Cardiac fibroblast (primary cell): ENCODE data around the gene SCYL3.

Experiments used
- DNase-seq, 2 donors: peaks; one replicate each; pipeline versions ENCODE4 v3.0.0 to v3.0.0-alpha.2; 2010; ENCODE audit warnings: low read depth in 2 of 2
- H3K4me3 ChIP-seq, 2 donors: replicated peaks in 1 of 2; 1 replicate in 1 of 2; 2 replicates in 1 of 2; pipeline ENCODE4 v1.5.1; 2011; ENCODE audit warnings: low read depth in 2 of 2, low read length in 2 of 2, mild to moderate bottlenecking in 2 of 2, moderate library complexity in 1 of 2
- TF ChIP-seq, protein P1 (sequence below): IDR thresholded peaks from one replicate; pipeline ENCODE4 v1.5.1; 2011; ENCODE audit warnings: low read depth, mild to moderate bottlenecking, low read length, inconsistent platforms

Gene SCYL3

DNA sequence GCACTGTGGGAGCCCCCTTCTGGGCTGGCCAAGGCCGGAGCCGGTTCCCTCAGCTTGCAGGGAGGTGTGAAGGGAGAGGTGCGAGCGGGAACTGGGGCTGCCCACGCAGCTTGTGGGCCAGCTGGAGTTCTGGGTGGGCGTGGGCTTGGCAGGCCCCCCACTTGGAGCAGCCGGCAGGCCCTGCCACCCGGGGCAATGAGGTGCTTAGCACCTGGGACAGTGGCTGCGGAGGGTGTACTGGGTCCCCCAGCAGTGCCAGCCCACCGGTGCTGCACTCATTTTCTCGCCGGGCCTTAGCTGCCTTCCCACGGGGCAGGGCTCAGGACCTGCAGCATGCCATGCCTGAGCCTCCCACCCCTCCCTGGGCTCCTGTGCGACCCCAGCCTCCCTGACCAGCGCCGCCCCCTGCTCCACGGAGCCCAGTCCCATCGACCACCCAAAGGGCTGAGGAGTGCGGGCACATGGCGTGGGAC is 11.6 kb downstream of the SCYL3 start:
- H3K4me3 ChIP-seq = no peak overlapping the region
- TF ChIP-seq, protein P1, sequence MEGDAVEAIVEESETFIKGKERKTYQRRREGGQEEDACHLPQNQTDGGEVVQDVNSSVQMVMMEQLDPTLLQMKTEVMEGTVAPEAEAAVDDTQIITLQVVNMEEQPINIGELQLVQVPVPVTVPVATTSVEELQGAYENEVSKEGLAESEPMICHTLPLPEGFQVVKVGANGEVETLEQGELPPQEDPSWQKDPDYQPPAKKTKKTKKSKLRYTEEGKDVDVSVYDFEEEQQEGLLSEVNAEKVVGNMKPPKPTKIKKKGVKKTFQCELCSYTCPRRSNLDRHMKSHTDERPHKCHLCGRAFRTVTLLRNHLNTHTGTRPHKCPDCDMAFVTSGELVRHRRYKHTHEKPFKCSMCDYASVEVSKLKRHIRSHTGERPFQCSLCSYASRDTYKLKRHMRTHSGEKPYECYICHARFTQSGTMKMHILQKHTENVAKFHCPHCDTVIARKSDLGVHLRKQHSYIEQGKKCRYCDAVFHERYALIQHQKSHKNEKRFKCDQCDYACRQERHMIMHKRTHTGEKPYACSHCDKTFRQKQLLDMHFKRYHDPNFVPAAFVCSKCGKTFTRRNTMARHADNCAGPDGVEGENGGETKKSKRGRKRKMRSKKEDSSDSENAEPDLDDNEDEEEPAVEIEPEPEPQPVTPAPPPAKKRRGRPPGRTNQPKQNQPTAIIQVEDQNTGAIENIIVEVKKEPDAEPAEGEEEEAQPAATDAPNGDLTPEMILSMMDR = no peak
- no peak for DNase-seq

DNA sequence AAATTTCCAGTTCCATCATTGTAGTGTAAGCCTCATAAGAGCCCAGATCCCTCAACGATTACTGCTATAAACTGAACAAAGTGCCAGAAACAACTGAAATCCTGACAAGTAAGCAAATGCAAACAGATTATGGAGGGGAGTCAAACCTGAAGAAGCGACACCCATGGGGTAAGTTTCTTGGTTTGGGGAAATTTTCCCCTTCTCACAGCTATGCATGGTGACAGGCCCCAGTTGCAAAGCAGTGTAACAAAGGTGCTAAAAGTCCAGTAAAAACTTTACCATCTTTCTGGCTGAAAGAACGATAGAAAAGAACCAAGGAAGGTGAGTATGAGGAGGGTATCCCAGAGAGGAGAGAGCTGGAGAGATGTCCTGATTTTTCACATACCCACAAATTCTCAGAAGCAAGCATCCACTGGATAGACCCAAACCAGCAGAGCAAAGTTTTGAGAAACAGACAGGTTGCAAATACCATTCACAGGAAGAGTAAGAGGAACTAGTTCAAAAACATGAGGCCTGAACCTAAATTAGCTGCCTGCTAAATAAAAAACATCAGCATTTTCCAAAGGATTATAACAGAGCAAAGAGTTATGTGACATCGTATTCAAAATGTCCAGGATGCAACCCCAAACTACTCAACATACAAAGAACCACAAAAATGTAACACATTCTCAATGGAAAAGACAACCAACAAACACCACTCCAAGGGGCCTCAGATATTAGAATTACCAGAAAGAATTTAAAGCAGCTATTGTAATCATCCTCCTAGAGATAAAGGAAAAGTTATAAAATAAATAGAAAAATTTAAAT is 14.5 kb downstream of the SCYL3 start:
- DNase-seq = no peak

DNA sequence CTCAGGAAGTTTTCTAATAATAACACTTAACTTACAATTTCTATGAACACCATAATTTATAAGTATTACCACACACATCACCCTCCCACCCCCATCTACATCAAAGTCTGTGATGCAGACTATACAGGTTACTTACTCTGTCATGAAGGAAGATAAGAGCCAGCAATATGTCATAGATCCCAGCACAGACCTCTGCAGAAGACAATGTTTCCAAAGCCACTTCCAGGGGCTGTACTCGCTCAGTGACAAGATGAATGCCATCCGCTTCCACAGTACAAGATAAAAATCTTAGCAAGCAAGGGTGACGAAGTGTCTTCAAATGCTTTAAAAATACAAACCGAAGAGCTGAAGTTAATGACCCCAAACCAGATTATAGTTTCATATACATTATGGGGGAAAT is 15.2 kb downstream of the SCYL3 start:
- TF ChIP-seq, protein P1 = no peak
- DNase-seq = no peak
- no peak overlapping the region for H3K4me3 ChIP-seq

More for the DNA sequence above, 14.5 kb downstream of the SCYL3 start:
- TF ChIP-seq, protein P1 = no peak
- no peak overlapping the region for H3K4me3 ChIP-seq

DNA sequence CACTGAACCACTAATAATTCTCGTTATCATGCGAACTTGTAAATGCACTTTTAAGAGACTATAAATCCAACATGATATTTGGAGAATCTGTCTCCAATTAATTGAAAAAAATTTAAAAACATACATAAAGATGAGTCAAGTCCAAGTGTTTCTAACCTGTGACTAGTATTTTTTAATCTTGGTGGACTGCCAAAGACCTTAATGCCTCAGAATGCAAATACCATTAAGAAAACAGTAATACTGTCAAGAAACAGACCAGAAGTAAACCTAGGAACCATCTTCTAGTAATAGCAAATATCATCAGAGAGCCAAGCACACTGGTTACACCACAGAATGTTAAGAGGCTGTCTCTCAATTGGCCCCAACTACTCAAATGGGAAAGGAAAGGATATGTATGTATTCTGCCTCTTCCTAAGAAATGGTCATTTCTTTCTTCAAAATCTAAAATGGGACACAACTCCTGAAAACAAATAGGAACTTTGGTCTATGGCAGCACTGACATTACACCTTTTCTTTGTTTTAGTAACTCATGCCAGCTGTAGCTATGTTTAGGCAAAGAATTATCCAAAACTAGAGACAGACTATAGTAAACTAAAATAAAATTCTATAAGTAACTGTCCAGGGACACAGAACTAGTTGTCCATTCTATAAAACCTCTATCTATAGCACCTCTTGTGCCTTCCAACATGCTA is 15.8 kb downstream of the SCYL3 start:
- TF ChIP-seq, protein P1 = no peak
- no peak overlapping the region for H3K4me3 ChIP-seq
- DNase-seq = peak; percentile 7 to 50

DNA sequence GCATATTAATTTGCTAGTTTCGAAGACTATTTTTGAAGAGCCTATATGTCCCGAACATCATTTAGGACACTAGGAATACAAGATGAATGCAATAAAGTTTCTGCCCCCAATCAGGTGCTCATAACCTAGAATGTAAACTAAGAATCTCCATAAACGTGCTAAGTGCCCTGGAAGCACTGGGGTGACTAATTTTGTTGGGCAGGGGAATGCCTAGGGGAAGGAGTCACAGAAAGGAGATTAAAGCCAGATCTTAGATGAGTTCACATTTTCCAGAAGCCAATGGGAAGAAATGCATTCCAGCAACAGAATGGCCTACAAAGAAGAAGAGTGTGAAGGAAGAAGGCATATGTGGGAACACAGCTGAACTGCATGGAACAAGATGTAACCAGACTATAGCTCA is 19.5 kb downstream of the SCYL3 start:
- peak; percentile 15 to 61 for DNase-seq
- no peak overlapping the region for H3K4me3 ChIP-seq
- TF ChIP-seq, protein P1 = no peak

DNA sequence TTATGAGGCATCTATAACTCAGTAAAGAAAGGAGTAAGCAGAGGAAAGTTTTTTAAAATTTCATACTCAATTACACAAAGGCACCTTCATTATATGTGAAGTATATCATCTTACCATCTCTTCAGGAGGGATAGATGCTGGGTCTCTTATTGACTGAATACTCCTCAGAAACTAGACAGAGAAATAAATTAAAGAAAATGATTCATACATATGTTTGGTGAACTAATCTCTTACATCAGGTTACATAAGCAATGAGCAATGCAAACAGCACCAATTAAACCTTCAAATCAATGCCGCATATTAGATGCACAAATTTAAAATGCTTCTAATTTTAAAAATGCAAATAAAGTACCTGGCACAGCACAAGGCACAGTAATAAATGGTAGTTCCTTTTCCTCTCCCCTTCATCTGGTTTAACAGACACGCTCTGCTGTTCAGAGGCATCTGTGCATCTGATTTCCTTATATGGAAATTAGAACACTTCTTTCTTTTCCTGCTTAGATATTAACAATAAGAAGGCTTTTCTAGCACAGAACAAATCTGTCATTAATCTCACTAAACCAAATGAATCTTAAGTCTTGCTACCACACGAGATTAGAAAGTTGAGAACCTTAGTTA is 20.0 kb downstream of the SCYL3 start:
- TF ChIP-seq, protein P1 = no peak
- DNase-seq = no peak
- no peak overlapping the region for H3K4me3 ChIP-seq
